Measurements from ENCODE around the gene APOL5.

APOL5 gene

GRCh38 chr22:35731321-35731720, 13.6 kb downstream of the APOL5 start:
- TF ChIP-seq CTCF (IDR thresholded peaks at IDR 0.05; ENCODE audit: borderline replicate concordance, control extremely low read depth, extremely low read depth, insufficient read depth, missing control alignments) = no peak
- no peak for DNase-seq (ENCODE audit: low spot score)
- in situ Hi-C loops (cut with MboI; ENCODE audit: low sequenced_read_pairs, unreplicated experiment) = no loop called here

GRCh38 chr22:35732116-35732515, 14.4 kb downstream of the APOL5 start:
- DNase-seq (ENCODE audit: low spot score) = no peak
- in situ Hi-C loops (cut with MboI; ENCODE audit: low sequenced_read_pairs, unreplicated experiment) = no loop called here
- TF ChIP-seq CTCF (IDR thresholded peaks at IDR 0.05; ENCODE audit: borderline replicate concordance, control extremely low read depth, extremely low read depth, insufficient read depth, missing control alignments) = no peak

- no peak for TF ChIP-seq CTCF (IDR thresholded peaks at IDR 0.05; ENCODE audit: borderline replicate concordance, control extremely low read depth, extremely low read depth, insufficient read depth, missing control alignments)
- no peak for DNase-seq (ENCODE audit: low spot score)
- in situ Hi-C loops (cut with MboI; ENCODE audit: low sequenced_read_pairs, unreplicated experiment) = no loop called here
Observed at GRCh38 chr22:35733036-35733435, 15.4 kb downstream of the APOL5 start.

GRCh38 chr22:35733791-35734516, 16.3 kb downstream of the APOL5 start:
- DNase-seq (ENCODE audit: low spot score) = no peak
- in situ Hi-C loops (cut with MboI; ENCODE audit: low sequenced_read_pairs, unreplicated experiment) = no loop called here
- no peak for TF ChIP-seq CTCF (IDR thresholded peaks at IDR 0.05; ENCODE audit: borderline replicate concordance, control extremely low read depth, extremely low read depth, insufficient read depth, missing control alignments)

- TF ChIP-seq CTCF (IDR thresholded peaks at IDR 0.05; ENCODE audit: borderline replicate concordance, control extremely low read depth, extremely low read depth, insufficient read depth, missing control alignments) = no peak
- no peak for DNase-seq (ENCODE audit: low spot score)
- in situ Hi-C loops (cut with MboI; ENCODE audit: low sequenced_read_pairs, unreplicated experiment) = no loop called here
Observed at GRCh38 chr22:35734517-35734827, 16.8 kb downstream of the APOL5 start.

GRCh38 chr22:35735542-35735941, 17.9 kb downstream of the APOL5 start:
- no peak for DNase-seq (ENCODE audit: low spot score)
- no peak for TF ChIP-seq CTCF (IDR thresholded peaks at IDR 0.05; ENCODE audit: borderline replicate concordance, control extremely low read depth, extremely low read depth, insufficient read depth, missing control alignments)
- in situ Hi-C loops (cut with MboI; ENCODE audit: low sequenced_read_pairs, unreplicated experiment) = no loop called here
